ENCODE measurements around the gene PAPSS2.
"Not testable (repeated sequence)": the region's sequence is repeated elsewhere in the genome, so short reads cannot be mapped to it uniquely, and the experiment has no call there.

The PAPSS2 gene

DNA sequence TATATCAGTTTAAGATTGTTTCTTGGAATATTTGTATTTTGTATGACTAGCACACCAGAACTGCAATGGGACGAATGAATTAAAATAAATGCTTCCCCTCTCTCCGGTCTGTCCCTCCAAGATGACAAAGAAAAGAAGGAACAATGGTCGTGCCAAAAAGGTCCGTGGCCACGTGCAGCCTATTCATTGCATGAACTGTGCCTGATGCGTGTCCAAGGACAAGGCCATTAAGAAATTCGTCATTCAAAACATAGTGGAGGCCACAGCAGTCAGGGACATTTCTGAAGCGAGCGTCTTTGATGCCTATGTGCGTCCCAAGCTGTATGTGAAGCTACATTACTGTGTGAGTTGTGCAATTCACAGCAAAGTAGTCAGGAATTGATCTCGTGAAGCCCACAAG is 17.2 kb upstream of the PAPSS2 start:
- DNase-seq (ENCODE audit: extremely low read depth in 1 of 2, low read depth in 1 of 2), result no peak

DNA sequence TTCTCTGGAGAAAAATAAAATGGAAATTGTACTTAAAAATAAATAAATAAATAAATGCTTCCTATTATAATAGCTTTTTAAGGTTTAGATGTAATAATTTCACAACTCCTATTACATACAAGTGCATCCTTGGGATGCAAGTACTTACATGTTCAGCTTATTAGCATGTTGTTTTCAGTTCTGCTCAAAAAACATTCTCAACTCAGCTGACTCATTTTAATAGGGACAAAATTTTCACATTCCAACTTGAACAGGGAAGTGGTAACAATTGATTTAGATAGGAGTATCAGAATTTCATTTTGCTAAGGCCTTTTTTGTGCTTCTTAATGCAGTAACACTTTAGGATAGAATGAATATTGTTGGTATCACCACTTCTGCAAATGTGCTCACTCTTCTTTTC is 16.7 kb upstream of the PAPSS2 start:
- DNase-seq (ENCODE audit: extremely low read depth in 1 of 2, low read depth in 1 of 2), result no peak

DNA sequence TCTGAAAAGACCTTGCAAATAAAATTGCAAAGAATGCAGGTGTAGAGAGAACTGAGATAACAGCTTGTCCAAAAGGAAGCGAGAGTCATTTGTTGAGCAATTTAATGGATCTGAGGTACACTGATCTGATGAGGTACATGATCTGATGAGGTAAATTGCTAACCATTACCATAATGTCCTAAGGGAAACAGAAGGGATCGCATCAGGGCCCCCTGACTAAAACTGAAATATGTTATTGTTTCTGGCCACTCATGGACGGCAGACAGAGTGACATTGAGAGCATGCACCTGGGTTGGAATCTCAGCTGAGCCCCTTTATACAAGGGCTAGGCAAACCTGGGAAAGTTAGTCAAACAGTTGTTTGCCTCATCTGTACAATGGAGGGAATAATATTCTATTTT is 15.8 kb upstream of the PAPSS2 start:
- DNase-seq (ENCODE audit: extremely low read depth in 1 of 2, low read depth in 1 of 2), result no peak

DNA sequence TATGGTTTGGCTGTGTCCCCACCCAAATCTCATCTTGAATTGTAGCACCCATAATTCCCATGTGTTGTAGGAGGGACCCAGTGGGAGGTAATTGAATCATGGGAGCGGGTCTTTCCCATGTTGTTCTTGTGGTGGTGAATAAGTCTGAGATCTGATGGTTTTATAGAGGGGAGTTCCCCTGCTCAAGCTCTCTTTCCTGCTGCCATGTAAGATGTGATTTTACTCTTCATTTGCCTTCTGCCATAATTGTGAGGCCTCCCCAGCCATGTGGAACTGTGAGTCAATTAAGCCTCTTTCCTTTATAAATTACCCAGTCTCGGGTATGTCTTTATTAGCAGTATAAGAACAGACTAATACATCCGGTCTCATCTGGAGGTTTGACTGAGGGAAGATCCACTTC is 15.2 kb upstream of the PAPSS2 start:
- DNase-seq (ENCODE audit: extremely low read depth in 1 of 2, low read depth in 1 of 2), result not testable (repeated sequence)

DNA sequence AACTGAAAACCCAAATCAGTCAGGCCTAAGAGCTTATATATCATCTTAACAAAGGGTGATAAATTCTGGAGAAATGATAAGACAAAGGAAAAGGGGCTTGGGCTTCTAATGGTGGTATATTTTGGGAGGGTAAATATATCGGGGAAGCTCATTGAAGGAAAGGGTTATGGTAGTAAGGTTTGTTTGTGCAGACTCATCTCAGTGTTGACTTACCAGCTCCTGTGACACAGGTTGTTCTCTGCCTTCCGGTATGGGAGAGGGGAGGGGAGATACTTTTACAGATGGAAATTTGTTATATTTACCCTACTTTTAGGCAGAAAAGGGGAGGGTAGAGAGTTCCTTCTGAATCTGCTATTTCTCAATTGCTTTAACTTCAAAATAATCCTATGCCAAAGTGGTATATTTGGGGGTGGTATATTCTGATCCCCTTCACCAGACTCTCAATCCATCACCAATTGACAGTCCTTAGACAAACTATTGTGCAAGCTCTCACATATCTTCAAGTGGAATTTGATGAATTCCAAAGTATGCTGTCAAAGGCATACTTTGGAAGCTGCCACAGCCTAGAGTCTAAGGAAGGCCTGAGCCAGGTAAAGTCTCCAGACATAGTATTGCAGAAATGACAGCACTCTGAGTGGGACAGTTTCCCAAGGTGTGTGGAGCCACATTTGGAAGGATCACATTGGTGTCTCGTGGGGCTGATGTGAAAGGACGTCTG is 13.3 kb upstream of the PAPSS2 start:
- no peak for DNase-seq (ENCODE audit: extremely low read depth in 1 of 2, low read depth in 1 of 2)

DNA sequence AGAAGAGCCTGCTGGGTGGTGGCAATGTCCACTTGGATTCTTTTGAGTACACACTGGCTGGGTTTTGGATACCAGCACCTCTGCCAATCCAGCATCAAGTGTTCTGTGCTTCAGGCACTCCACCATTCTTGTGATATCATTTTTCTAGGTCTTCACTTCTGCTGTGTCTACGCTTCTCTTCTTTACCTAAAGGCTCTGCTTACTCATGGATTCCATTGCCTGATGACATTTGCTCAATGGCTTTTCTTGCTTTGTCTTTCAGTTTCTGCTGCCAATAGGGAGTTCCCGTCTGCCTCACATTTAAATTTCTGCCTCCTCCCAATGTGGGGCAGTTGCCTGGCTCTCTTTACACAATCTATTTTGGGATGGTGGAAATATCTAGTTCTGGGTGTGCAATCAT is 12.7 kb upstream of the PAPSS2 start:
- no peak for DNase-seq (ENCODE audit: extremely low read depth in 1 of 2, low read depth in 1 of 2)

DNA sequence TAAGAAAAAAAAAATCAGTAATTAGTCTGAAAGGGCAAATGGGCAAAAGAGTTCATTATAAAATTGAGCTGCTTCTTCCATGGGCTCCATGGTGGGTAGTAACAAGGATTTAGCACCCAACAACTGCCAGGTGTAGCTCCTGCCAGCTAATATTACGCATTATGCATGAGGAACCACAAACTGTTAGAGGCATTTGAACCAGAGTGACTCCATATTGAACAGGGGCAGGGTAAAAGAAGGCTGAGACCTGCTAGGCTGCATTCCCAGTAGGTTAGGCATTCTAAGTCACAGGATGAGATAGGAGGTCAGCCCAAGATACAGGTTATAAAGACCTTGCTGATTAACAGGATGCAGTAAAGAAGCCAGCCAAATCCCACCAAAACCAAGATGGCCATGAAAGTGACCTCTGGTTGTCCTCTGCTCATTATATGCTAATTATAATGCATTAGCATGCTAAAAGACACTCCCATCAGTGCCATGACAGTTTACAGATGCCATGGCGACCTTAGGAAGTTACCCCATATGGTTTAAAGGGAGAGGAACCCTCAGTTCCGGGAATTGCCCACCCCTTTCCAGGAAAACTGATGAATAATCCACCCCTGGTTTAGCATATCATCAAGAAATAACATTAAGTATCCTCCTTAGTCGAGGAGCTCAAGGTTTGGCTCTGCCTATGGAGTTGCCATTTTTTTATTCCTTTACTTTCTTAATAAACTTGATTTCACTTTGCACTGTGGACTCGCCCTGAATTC is 8.7 kb upstream of the PAPSS2 start:
- DNase-seq (ENCODE audit: extremely low read depth in 1 of 2, low read depth in 1 of 2), result no peak

DNA sequence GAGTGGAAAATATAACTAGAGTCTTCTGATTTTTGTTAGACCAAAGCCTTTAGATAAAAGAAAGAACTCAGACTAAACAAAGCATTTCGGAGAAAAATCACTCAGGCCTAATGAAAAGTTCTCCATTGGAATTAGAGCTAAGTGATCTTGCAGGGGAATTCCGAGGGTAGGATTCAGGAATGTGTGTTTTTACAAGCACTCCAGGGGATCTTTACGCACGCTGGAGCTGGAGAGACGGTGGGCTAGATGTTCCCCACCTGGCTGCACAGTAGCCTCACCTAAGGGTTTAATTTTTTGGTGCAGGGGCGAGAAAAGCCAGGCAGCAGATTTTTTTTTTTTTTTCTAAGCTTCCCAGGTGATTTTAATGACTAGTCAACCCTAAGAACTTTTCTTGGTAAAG is 7.9 kb upstream of the PAPSS2 start:
- DNase-seq (ENCODE audit: extremely low read depth in 1 of 2, low read depth in 1 of 2), result no peak

DNA sequence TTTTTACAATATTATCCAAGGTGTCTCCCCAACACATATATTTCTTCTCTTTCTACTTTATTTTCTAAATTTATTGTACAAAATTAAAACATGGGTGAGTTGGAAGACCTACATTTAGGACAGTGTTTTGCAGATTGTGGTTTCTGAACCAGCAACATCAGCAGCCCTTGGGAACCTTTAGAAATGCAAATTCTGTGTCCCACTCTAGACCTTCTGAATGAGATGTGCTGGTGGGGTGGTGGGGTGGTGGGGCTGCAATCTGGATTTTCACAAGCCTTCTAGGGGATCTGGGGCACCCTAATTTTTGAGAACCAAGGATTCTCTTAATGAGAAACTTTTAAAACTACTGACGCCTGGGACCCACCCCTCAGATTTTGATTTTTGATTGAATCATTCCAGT is 7.4 kb upstream of the PAPSS2 start:
- DNase-seq (ENCODE audit: extremely low read depth in 1 of 2, low read depth in 1 of 2), result no peak

DNA sequence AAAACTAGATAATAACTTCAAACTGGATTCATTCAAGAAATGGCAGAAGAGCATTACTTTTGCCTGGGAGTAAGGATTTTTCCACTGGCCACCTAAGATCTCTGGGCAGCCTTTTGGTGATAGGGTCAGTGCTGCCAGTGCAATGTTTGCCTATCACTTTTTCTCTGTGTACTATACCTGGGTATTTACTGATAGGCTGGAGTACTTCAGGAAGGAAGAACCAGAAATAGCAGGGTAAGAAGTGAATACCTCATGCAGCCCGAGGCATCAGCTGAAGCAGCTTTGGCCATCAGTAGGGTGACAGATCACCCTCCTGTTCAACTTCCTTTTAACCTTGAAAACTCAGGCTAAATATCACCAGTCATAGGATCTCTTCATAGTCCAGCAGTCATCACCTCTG is 5.5 kb upstream of the PAPSS2 start:
- no peak for DNase-seq (ENCODE audit: extremely low read depth in 1 of 2, low read depth in 1 of 2)

DNA sequence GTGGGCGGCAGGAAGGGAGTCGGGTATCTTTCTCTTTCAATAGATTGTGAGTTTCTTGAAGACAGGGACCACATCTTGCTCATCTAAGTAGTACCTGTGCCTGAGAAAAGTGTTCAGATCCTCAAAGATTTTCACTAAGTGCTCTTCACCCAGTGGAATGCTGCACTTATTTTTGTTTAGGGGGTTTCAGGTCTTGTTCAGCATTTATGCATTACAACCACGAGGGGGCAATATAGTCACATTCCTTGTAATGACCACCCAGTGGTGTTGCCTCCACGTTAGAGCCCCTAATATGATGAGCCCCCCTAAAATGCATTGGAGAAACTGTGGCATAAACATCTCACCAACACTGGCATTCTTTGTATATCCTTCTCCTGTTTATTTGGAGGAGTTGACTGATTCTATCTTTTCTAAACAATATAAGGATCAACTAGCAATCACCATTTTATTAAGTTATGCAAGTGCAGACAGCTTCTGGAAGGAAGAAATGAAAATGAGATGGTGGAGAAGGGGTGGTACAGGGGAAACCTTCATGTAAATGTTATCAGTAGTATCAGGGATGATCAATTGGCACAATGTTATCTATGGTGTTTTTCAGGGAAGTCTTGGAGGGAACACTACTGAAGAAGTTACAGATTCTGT is 3.1 kb upstream of the PAPSS2 start:
- DNase-seq (ENCODE audit: extremely low read depth in 1 of 2, low read depth in 1 of 2), result no peak

DNA sequence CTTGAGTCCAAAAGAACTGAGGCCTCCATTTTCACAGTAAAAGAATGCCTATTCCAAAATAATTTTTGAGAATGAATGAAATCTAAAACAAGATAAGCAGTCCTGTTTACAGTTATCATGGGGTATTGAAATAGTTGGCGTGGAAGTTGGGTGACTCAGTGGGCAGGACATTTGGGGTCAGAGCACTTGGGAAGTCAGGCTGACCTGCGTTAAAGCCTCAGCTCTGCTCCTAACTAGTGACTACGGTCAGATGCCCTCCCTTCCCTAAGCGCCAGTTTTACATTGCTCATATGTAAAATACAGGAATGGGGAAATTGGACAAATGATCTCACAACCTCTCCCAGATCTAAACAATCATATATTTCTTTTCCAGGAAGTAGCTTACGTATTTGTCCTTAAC is 2.3 kb upstream of the PAPSS2 start:
- DNase-seq (ENCODE audit: extremely low read depth in 1 of 2, low read depth in 1 of 2), result no peak

DNA sequence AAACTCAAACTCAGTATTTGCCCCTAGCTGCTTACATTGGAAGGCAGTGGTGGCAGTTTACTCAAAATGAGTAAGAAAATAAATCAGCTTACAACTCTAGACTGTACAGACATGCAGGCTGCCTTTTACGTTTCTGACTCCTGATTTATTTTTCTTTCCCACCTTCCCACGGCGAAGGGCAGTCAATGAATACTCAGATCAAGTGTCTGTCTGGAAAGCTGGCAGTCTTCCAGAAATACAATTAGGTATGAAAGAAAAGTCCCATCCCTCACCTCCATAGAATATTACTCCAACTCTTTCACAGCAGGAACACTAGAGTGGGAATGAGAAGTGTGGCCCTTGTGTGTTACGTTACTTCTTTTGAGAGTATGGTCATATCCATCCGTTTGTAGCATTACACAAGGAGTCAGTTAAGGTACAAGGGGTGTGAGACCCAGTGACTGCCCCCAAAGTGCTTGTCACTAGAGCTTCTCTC is 1.3 kb upstream of the PAPSS2 start:
- DNase-seq (ENCODE audit: extremely low read depth in 1 of 2, low read depth in 1 of 2), result no peak

DNA sequence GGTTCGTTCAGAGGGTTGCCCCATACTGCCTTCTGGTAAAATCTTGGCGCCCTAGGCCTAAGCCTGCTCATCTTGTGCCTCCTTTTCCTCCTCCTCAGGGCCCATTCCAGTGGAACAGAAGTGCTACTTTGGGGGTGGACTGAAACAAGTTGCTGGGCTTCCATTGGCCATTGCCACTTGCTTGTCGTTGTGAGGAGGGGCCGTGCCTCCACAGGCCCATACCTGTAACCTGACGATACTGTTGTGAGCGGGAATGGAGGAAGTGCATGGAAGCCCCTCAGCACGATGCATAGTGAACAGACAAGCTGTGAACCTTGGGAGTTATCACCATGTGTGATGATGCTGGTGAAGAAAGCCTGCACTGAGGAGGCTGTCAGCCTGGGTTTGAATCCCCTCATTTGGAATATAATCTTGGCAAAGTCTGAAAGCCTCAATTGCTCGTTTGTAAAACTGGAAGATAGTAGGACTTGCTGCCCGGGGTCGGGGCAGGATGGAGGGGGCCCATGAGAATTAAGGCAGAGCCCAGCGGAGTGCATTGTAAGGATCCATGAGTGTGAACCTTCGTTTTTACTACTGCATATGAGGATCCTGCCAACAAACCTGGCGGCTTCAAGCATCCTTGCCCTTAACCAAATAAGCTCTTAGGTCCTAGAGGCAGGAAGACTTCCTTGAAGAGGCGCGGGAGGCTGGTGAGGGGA is 671 bp upstream of the PAPSS2 start:
- DNase-seq (ENCODE audit: extremely low read depth in 1 of 2, low read depth in 1 of 2), result no peak

DNA sequence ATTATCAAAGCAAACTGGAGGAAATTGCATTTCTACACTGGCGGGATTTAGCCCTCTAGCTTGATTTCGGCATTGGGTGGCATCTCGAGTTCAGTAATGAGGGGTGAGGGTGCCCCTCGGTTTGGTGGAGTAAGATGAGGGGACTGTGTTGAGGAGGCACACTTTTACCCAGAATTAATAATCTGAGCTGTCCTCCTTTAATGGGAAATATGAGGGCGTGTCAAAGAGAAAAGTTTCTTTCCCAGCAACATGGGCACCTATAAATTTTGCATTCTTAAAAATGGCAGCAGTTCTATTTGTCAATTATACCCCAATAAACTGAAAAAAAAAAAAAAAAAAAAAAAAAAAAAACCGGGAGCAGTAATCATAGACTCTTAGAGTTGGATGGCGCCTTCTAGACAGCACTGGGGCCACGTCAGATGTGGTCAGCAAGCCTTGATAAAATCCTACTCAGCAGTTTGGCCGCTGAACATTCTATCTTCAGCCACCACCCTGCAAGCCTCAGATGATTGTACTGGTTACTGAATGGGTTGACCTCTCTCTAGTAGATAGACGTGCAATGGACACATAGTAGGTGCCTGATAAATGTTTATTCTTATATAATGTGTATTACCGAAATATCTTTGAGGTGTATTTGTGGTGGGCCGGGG is 931 bp downstream of the PAPSS2 start:
- no peak for DNase-seq (ENCODE audit: extremely low read depth in 1 of 2, low read depth in 1 of 2)

DNA sequence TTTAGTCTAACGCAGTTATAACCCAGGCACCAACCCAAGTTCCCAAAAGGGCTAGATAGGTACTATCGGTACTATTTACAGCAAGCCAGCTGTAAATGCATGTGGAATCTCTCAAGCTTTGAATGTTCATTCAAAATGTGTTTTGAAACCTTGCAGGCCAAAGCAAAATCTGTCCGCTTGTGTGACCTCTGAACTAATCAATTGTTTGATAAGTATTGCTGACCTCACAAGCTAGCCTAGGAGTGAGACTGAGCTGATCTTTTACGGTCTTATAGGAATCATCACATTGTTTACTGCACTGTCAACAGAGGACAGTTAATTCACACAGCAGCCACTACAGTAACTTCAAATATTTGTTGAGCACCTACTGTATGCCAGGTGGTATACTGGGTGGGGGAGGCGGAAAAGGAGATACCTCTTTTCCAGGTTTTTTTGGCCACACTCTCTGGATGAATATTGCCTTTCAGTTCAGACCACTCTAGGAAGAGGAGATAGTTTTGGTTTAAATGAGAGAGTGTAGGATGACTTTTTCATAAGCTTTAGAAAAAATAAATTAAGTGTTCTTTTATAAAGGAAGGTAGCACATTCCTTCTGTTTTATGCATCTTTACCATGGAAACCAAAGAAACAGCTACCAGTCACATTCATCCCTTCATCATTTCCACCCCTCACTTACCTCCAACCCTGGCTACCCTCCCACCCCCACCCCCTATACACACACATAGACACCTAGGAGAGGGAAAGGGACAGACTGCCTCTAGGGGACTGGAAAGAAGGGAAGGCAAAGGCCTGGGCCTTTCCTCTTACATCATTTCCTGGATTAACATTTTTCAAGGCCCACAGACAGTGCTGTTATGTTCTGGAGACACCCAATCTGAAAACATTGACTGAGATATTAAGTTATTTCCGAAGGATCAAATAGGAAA is 2.4 kb downstream of the PAPSS2 start:
- DNase-seq (ENCODE audit: extremely low read depth in 1 of 2, low read depth in 1 of 2), result no peak

DNA sequence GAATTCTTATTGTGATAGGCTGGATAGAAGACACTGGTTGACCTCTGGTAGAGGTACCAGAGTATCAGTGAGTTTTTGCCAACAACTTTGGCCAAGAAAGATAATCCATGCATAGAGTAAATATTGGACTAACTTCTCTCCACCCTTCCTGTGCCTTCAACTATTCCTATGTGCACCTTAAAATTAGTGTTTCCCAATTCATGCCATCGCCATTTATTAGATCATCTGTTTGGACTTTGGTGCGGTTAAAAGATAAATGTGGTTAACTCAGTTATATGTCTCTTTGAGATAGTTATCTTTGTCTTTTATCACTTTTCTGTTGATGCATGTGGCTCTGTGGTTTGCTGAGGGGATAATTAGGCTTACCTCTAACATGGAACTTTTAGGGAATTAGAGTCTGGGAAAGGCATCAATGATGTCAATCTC is 4.6 kb downstream of the PAPSS2 start:
- DNase-seq (ENCODE audit: extremely low read depth in 1 of 2, low read depth in 1 of 2), result no peak

DNA sequence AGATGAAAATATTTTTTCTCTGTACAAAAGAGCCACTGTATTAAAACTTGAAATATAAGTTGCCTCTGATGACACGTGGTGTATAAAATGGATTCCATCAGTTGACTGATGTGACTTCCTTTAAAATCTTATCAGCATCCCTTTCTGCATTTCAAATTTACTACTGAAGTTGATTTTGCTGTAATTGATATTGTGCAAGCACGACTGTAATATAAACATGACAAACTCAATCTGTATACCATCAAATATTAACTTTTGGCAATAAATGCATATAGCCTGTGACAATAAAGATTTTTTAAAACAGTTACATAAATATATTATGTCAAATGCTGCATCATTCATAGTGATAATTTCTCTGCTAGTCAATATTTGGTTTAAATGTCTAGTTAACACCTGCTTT is 7.8 kb downstream of the PAPSS2 start:
- no peak for DNase-seq (ENCODE audit: extremely low read depth in 1 of 2, low read depth in 1 of 2)

DNA sequence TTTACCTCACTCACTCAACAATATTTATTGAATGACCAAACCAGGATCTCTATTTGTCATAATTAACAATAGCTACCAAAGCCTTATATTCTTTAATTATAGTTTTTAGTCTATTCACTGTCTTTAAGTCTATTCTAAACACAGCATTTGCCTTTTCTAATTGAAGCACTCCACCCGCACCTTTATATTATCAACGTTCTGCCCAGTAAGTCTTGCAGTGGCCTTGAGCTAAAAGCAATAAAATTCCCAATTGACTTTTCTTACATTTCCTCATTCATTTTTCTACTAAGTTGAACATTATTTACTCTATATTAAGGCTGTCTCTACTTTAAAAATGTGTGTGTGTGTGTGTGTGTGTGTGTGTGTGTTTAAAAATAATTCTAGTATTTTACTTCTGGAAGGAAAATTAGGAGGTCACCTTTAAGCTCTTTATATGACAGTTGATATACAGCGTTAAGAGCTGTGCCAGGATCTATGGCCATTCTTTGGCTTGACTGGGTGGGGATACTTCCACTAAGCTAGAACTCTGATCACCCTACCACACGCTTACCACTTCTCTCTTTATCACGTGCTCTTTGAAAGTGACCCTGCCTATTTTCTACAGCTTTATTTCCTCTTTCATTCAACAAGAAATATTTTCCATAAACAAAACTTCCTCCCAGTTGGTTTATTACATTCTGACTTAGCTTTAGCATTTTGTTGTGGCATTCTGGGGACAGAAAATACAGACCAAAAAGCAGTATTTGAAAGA is 8.8 kb downstream of the PAPSS2 start:
- no peak for DNase-seq (ENCODE audit: extremely low read depth in 1 of 2, low read depth in 1 of 2)

Measured in activated CD8-positive, alpha-beta memory T cell treated with anti-CD3 and anti-CD28 coated beads for 1 hour (primary cell).